ENCODE results near the gene FANCL.
"Not testable (repeated sequence)": the region's sequence is repeated elsewhere in the genome, so short reads cannot be mapped to it uniquely, and the experiment has no call there.

FANCL gene

GRCh38 chr2:58131191-58132011 lies 109.7 kb downstream of the FANCL start:
- no peak overlapping the region for H3K27ac ChIP-seq (ENCODE audit: insufficient read depth, low read length, poor library complexity, severe bottlenecking)
- no peak for DNase-seq
- no peaks in the 10 kb centered on the region for H3K9me3 ChIP-seq (ENCODE audit: control insufficient read depth, low read length)
- no peak overlapping the region for H3K4me3 ChIP-seq (ENCODE audit: insufficient read depth, low read depth, low read length, poor library complexity, severe bottlenecking)
- H3K36me3 ChIP-seq (ENCODE audit: control insufficient read depth, insufficient read depth, low read length), result peaks cover 3% of the 10 kb centered on the region
- H3K4me1 ChIP-seq (ENCODE audit: control insufficient read depth, insufficient read depth, low read length, poor library complexity, severe bottlenecking), result no peaks in the 10 kb centered on the region
- H3K27me3 ChIP-seq (replicated peaks; ENCODE audit: control insufficient read depth, insufficient read depth, low read length, poor library complexity, severe bottlenecking), result no peaks in the 10 kb centered on the region

- DNase-seq, result no peak
- Histone ChIP-seq H3K36me3 (ENCODE audit: control insufficient read depth, insufficient read depth, low read length) (peaks cover 3% of the 10 kb centered on the region), H3K27ac (ENCODE audit: insufficient read depth, low read length, poor library complexity, severe bottlenecking) (no peak overlapping the region)
Measured at GRCh38 chr2:58130238-58130637, 110.9 kb downstream of the FANCL start.

GRCh38 chr2:58127111-58127510 lies 114.0 kb downstream of the FANCL start:
- no peak overlapping the region for H3K27ac ChIP-seq (ENCODE audit: insufficient read depth, low read length, poor library complexity, severe bottlenecking)
- no peaks in the 10 kb centered on the region for H3K9me3 ChIP-seq (ENCODE audit: control insufficient read depth, low read length)
- no peak for DNase-seq
- H3K27me3 ChIP-seq (replicated peaks; ENCODE audit: control insufficient read depth, insufficient read depth, low read length, poor library complexity, severe bottlenecking), result no peaks in the 10 kb centered on the region
- H3K4me3 ChIP-seq (ENCODE audit: insufficient read depth, low read depth, low read length, poor library complexity, severe bottlenecking), result no peak overlapping the region
- no peaks in the 10 kb centered on the region for H3K4me1 ChIP-seq (ENCODE audit: control insufficient read depth, insufficient read depth, low read length, poor library complexity, severe bottlenecking)
- H3K36me3 ChIP-seq (ENCODE audit: control insufficient read depth, insufficient read depth, low read length), result peaks cover 3% of the 10 kb centered on the region

More at GRCh38 chr2:58130238-58130637, 110.9 kb downstream of the FANCL start:
- Histone ChIP-seq H3K27me3 (replicated peaks; ENCODE audit: control insufficient read depth, insufficient read depth, low read length, poor library complexity, severe bottlenecking) (no peaks in the 10 kb centered on the region), H3K4me3 (ENCODE audit: insufficient read depth, low read depth, low read length, poor library complexity, severe bottlenecking) (no peak overlapping the region), H3K4me1 (ENCODE audit: control insufficient read depth, insufficient read depth, low read length, poor library complexity, severe bottlenecking) (no peaks in the 10 kb centered on the region), H3K9me3 (ENCODE audit: control insufficient read depth, low read length) (no peaks in the 10 kb centered on the region)

DNA sequence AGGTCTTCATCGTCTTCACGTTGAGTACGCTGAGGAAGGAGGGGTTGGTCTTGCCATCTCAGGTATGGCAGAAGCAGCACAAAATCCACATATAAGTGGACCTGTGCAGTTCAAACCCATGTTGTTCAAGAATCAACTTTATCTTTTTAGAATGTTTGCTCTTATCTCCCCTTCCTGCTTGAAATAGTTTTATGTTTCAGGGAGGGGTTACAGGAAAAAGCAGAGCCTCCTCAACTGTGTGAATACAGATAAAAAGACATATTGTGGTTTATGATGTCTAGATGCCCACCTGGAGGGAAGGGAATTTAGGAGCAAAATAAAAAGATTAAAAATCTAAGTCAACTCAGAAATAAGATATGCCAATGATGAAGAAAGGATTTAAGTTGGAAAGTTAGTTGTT lies 118.6 kb downstream of the FANCL start:
- Histone ChIP-seq H3K9me3 (ENCODE audit: control insufficient read depth, low read length) (no peaks in the 10 kb centered on the region), H3K27me3 (replicated peaks; ENCODE audit: control insufficient read depth, insufficient read depth, low read length, poor library complexity, severe bottlenecking) (no peaks in the 10 kb centered on the region), H3K4me1 (ENCODE audit: control insufficient read depth, insufficient read depth, low read length, poor library complexity, severe bottlenecking) (no peaks in the 10 kb centered on the region), H3K4me3 (ENCODE audit: insufficient read depth, low read depth, low read length, poor library complexity, severe bottlenecking) (no peak overlapping the region), H3K27ac (ENCODE audit: insufficient read depth, low read length, poor library complexity, severe bottlenecking) (no peak overlapping the region), H3K36me3 (ENCODE audit: control insufficient read depth, insufficient read depth, low read length) (no peaks in the 10 kb centered on the region)
- DNase-seq, result no peak

GRCh38 chr2:58122040-58122439 lies 119.1 kb downstream of the FANCL start:
- H3K27ac ChIP-seq (ENCODE audit: insufficient read depth, low read length, poor library complexity, severe bottlenecking), result no peak overlapping the region
- H3K4me1 ChIP-seq (ENCODE audit: control insufficient read depth, insufficient read depth, low read length, poor library complexity, severe bottlenecking), result no peaks in the 10 kb centered on the region
- no peaks in the 10 kb centered on the region for H3K27me3 ChIP-seq (replicated peaks; ENCODE audit: control insufficient read depth, insufficient read depth, low read length, poor library complexity, severe bottlenecking)
- H3K4me3 ChIP-seq (ENCODE audit: insufficient read depth, low read depth, low read length, poor library complexity, severe bottlenecking), result no peak overlapping the region
- no peak for DNase-seq
- no peaks in the 10 kb centered on the region for H3K36me3 ChIP-seq (ENCODE audit: control insufficient read depth, insufficient read depth, low read length)
- no peaks in the 10 kb centered on the region for H3K9me3 ChIP-seq (ENCODE audit: control insufficient read depth, low read length)

DNA sequence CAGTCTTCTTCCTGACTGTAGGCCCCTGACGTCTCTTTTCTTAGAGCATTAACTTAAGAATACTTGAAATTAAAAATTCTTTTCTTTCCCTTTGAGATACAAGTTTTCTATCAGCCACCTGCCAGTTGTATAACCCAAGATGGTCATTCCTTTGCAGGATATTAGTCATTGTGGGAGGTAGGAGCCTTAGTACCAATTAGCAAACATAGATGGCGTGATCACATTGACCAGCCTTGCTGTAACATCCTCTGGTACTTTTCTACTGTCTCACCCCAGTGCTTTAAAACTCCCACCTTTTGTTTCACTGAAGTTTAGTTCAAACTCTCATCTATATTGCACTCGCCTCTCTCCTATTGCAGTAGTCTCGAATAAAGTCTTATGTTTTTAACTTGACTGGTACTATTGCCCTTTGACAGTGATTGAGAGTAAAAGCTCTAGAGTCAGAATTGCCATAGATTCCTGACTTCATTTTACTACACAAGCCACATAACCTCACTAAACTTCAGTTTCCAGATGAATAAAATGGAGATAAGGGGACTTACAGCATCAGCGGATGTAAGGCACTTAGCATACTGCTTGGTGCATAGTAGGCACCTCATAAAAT lies 120.4 kb downstream of the FANCL start:
- Histone ChIP-seq H3K9me3 (ENCODE audit: control insufficient read depth, low read length) (no peaks in the 10 kb centered on the region), H3K36me3 (ENCODE audit: control insufficient read depth, insufficient read depth, low read length) (no peaks in the 10 kb centered on the region), H3K27me3 (replicated peaks; ENCODE audit: control insufficient read depth, insufficient read depth, low read length, poor library complexity, severe bottlenecking) (no peaks in the 10 kb centered on the region), H3K4me1 (ENCODE audit: control insufficient read depth, insufficient read depth, low read length, poor library complexity, severe bottlenecking) (no peaks in the 10 kb centered on the region), H3K27ac (ENCODE audit: insufficient read depth, low read length, poor library complexity, severe bottlenecking) (no peak overlapping the region), H3K4me3 (ENCODE audit: insufficient read depth, low read depth, low read length, poor library complexity, severe bottlenecking) (no peak overlapping the region)
- DNase-seq, result no peak

DNA sequence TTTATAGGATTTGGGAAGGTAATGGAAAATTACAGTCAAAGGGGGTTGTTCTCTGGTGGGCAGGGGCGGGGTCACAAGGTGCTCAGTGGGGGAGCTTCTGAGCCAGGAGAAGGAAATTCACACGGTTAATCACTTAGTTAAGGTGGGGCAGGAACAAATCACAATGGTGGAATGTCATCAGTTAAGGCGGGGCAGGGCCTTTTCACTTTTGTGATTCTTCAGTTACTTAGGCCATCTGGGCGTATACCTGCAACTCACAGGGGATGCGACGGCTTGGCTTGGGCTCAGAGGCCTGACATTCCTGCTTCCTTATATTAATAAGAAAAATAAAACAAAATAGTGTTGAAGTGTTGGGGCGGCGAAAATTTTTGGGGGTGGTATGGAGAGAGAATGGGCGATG lies 127.6 kb downstream of the FANCL start:
- H3K27ac ChIP-seq (ENCODE audit: insufficient read depth, low read length, poor library complexity, severe bottlenecking); H3K9me3 ChIP-seq (ENCODE audit: control insufficient read depth, low read length); H3K4me1 ChIP-seq (ENCODE audit: control insufficient read depth, insufficient read depth, low read length, poor library complexity, severe bottlenecking); H3K27me3 ChIP-seq (replicated peaks; ENCODE audit: control insufficient read depth, insufficient read depth, low read length, poor library complexity, severe bottlenecking); H3K36me3 ChIP-seq (ENCODE audit: control insufficient read depth, insufficient read depth, low read length); H3K4me3 ChIP-seq (ENCODE audit: insufficient read depth, low read depth, low read length, poor library complexity, severe bottlenecking); DNase-seq: not testable (repeated sequence)

GRCh38 chr2:58110765-58111164 lies 130.4 kb downstream of the FANCL start:
- H3K36me3 ChIP-seq (ENCODE audit: control insufficient read depth, insufficient read depth, low read length), result no peaks in the 10 kb centered on the region

GRCh38 chr2:58109481-58109880 lies 131.6 kb downstream of the FANCL start:
- Histone ChIP-seq H3K9me3 (ENCODE audit: control insufficient read depth, low read length) (no peaks in the 10 kb centered on the region), H3K4me1 (ENCODE audit: control insufficient read depth, insufficient read depth, low read length, poor library complexity, severe bottlenecking) (no peaks in the 10 kb centered on the region), H3K36me3 (ENCODE audit: control insufficient read depth, insufficient read depth, low read length) (no peaks in the 10 kb centered on the region), H3K27me3 (replicated peaks; ENCODE audit: control insufficient read depth, insufficient read depth, low read length, poor library complexity, severe bottlenecking) (no peaks in the 10 kb centered on the region), H3K4me3 (ENCODE audit: insufficient read depth, low read depth, low read length, poor library complexity, severe bottlenecking) (no peak overlapping the region), H3K27ac (ENCODE audit: insufficient read depth, low read length, poor library complexity, severe bottlenecking) (no peak overlapping the region)
- DNase-seq, result no peak

More at GRCh38 chr2:58110765-58111164, 130.4 kb downstream of the FANCL start:
- Histone ChIP-seq H3K9me3 (ENCODE audit: control insufficient read depth, low read length) (no peaks in the 10 kb centered on the region), H3K4me3 (ENCODE audit: insufficient read depth, low read depth, low read length, poor library complexity, severe bottlenecking) (no peak overlapping the region), H3K27me3 (replicated peaks; ENCODE audit: control insufficient read depth, insufficient read depth, low read length, poor library complexity, severe bottlenecking) (no peaks in the 10 kb centered on the region), H3K27ac (ENCODE audit: insufficient read depth, low read length, poor library complexity, severe bottlenecking) (no peak overlapping the region), H3K4me1 (ENCODE audit: control insufficient read depth, insufficient read depth, low read length, poor library complexity, severe bottlenecking) (no peaks in the 10 kb centered on the region)
- DNase-seq, result no peak

Data from effector memory CD4-positive, alpha-beta T cell (primary cell).